GM12878 (cell line): ENCODE results near the gene GPR78. TPM values are rescaled to one million over a fixed set of nuclear protein-coding genes. Genes with fewer than 3 reads are reported as not detected.

Experiments used
- ATAC-seq: fragments of 200-7000 bp; cut with Tn5 transposase; 3 replicates; pipeline ENCODE4 v1.9.1; 2020; ENCODE audit warnings: mild to moderate bottlenecking, moderate library complexity
- BruUV-seq: library from RNA; stranded (reverse); fragments of 400-500 nt; replicated peaks from 2 replicates; lab custom pipeline; 2021; lab: Mats Ljungman, UMichigan
- CTCF ChIA-PET: fragments of 300-600 bp; sonication (Branson Sonifier 250); formaldehyde crosslinking; extraction: SDS; loops from one replicate; lab custom pipeline; 2021; ENCODE audit warnings: inconsistent platforms; lab: Yijun Ruan, JAX
- POLR2A ChIA-PET: fragments of 350-600 bp; formaldehyde crosslinking; extraction: SDS; loops from one replicate; lab custom pipeline; 2021; ENCODE audit warnings: inconsistent platforms; lab: Charles Lee
- RAD21 ChIA-PET: fragments of 300-600 bp; sonication (Branson Sonifier 250); formaldehyde crosslinking; loops from one replicate; lab custom pipeline; 2023; ENCODE audit warnings: antibody characterized with exemption; ENCODE audit not compliant: unreplicated experiment; lab: Charles Lee
- SMC1A ChIA-PET: fragments of 300-600 bp; sonication (Branson Sonifier 250); formaldehyde crosslinking; loops from one replicate; lab custom pipeline; 2023; ENCODE audit not compliant: unreplicated experiment, uncharacterized antibody; lab: Charles Lee
- DNase-seq: peaks from one replicate; pipeline ENCODE4 v3.0.0-alpha.2; 2011; ENCODE audit warnings: low read depth, low spot score
- FAIRE-seq: peaks from 3 replicates; lab custom pipeline; 2011; peaks lifted over from hg19 to GRCh38; lab: Jason Lieb, UNC
- H2AFZ ChIP-seq: 2 replicates; pipeline ENCODE4 v1.6.0; 2011; ENCODE audit warnings: low read depth, low read length, control low read depth; ENCODE audit not compliant: control insufficient read depth
- H3K27ac ChIP-seq: 2 replicates; pipeline ENCODE4 v1.5.1; 2011; ENCODE audit warnings: control low read depth; ENCODE audit not compliant: control insufficient read depth, insufficient read depth
- H3K27me3 ChIP-seq, 2 experiments: replicated peaks in 1 of 2; 2 replicates each; pipeline versions ENCODE4 v1.6.0 to v1.6.1; 2011; ENCODE audit warnings: low read length in 1 of 2; ENCODE audit not compliant: control insufficient read depth in 2 of 2, insufficient read depth in 2 of 2
- H3K36me3 ChIP-seq, 2 experiments: 2 replicates each; pipeline ENCODE4 v1.5.1; 2011; ENCODE audit warnings: low read length in 1 of 2; ENCODE audit not compliant: control insufficient read depth in 2 of 2, insufficient read depth in 2 of 2
- H3K4me1 ChIP-seq: 2 replicates; pipeline ENCODE4 v1.6.1; 2011; ENCODE audit warnings: mild to moderate bottlenecking, low read length, moderate library complexity, mixed read lengths; ENCODE audit not compliant: control insufficient read depth, insufficient read depth
- H3K4me2 ChIP-seq: 2 replicates; pipeline ENCODE4 v1.6.0; 2011; ENCODE audit warnings: control low read depth; ENCODE audit not compliant: control insufficient read depth, insufficient read depth
- H3K4me3 ChIP-seq: fragments of 200-600 bp; sonication (generic); 2 replicates; pipeline ENCODE4 v1.5.1; 2016
- H3K79me2 ChIP-seq: 2 replicates; pipeline ENCODE4 v1.6.0; 2011; ENCODE audit warnings: low read length; ENCODE audit not compliant: control insufficient read depth, insufficient read depth
- H3K9ac ChIP-seq: 2 replicates; pipeline ENCODE4 v1.8.0; 2011; ENCODE audit warnings: low read length, control low read depth, mixed read lengths; ENCODE audit not compliant: control insufficient read depth, insufficient read depth
- H3K9me3 ChIP-seq: replicated peaks from 3 replicates; pipeline ENCODE4 v1.5.1; 2011; ENCODE audit warnings: mild to moderate bottlenecking, low read length; ENCODE audit not compliant: control insufficient read depth, insufficient read depth
- H4K20me1 ChIP-seq: 2 replicates; pipeline ENCODE4 v1.6.0; 2011; ENCODE audit not compliant: control insufficient read depth, insufficient read depth
- EED ChIP-seq: sonication (generic); IDR thresholded peaks from 2 replicates; pipeline ENCODE4 v1.6.1; 2016; ENCODE audit warnings: antibody characterized with exemption, low read depth
- JUND ChIP-seq: IDR thresholded peaks from 2 replicates; pipeline ENCODE4 v1.6.1; 2012; ENCODE audit warnings: low read depth, mild to moderate bottlenecking, low read length, improper control_type of control experiment, moderate library complexity
- MEF2A ChIP-seq: IDR thresholded peaks from 2 replicates; pipeline ENCODE4 v1.6.1; 2011; ENCODE audit warnings: low read depth, mild to moderate bottlenecking, low read length, moderate library complexity; ENCODE audit not compliant: insufficient read depth
- MTA3 ChIP-seq: IDR thresholded peaks from 2 replicates; pipeline ENCODE4 v1.6.1; 2012; ENCODE audit warnings: low read length, inconsistent platforms, borderline replicate concordance
- MXI1 ChIP-seq: fragments of 150-350 bp; IDR thresholded peaks from 2 replicates; pipeline ENCODE4 v1.6.1; 2011; ENCODE audit warnings: low read depth, mild to moderate bottlenecking, inconsistent platforms, low read length, improper control_type of control experiment
- MYB ChIP-seq: fragments of 150-350 bp; IDR thresholded peaks from 2 replicates; pipeline ENCODE4 v1.6.1; 2014; ENCODE audit warnings: mild to moderate bottlenecking, low read depth, low read length, borderline replicate concordance
- TCF3 ChIP-seq: IDR thresholded peaks from 2 replicates; pipeline ENCODE4 v1.6.1; 2012; ENCODE audit warnings: low read depth, mild to moderate bottlenecking, low read length, borderline replicate concordance; ENCODE audit not compliant: insufficient read depth
- WGBS: methylation state at CpG from one replicate; pipeline ENCODE4 v1.1.6; 2016; ENCODE audit warnings: low lambda C conversion rate; ENCODE audit not compliant: insufficient replicate concordance, insufficient coverage; ENCODE audit errors: missing lambda C conversion rate; 5-methylcytosine and 5-hydroxymethylcytosine counted together
- in situ Hi-C: fragments of 300-500 bp; cut with MboI; formaldehyde crosslinking; loops from 9 replicates; pipeline ENCODE4 v1.14.3; 2018; ENCODE audit warnings: mixed read lengths
- intact Hi-C: fragments of 100-400 bp; cut with micrococcal nuclease; formaldehyde crosslinking; loops from one replicate; pipeline ENCODE4 v1.14.2; 2022; ENCODE audit not compliant: unreplicated experiment
- polyA plus RNA-seq, 11 experiments: library from polyadenylated mRNA; depleted of rRNA in 4 of 11; unstranded in 6 of 11; stranded (reverse) in 5 of 11; fragments of >200 nt; fragmentation: Nextera tagmentation in 4 of 11; fragmentation: Illumina TruSeq in 1 of 11; extraction: Ambion mirVana in 4 of 11; extraction: Trizol in 1 of 11; gene quantifications; 1 replicate in 1 of 11; 2 replicates in 10 of 11; pipeline versions ENCODE4 v1.2.1 to v1.2.3, GENCODE V29; 2011 to 2016; ENCODE audit warnings: inconsistent platforms in 2 of 11, missing spikeins in 2 of 11, low read depth in 1 of 11
- total RNA-seq, 4 experiments: library from RNA; depleted of rRNA in 3 of 4; stranded (reverse); fragments of >200 nt in 3 of 4; fragmentation: Illumina TruSeq in 1 of 4; extraction: Trizol in 1 of 4; gene quantifications; 2 replicates each; pipeline versions ENCODE4 v1.2.1 to v1.2.3, GENCODE V29; 2013 to 2021

GPR78 gene
- total and polyA plus RNA-seq, 10 of the 15 experiments (the other 5 are each of a cell fraction or from before 2014, with no cell fraction given), result 0.03 TPM; not detected in 9

DNA sequence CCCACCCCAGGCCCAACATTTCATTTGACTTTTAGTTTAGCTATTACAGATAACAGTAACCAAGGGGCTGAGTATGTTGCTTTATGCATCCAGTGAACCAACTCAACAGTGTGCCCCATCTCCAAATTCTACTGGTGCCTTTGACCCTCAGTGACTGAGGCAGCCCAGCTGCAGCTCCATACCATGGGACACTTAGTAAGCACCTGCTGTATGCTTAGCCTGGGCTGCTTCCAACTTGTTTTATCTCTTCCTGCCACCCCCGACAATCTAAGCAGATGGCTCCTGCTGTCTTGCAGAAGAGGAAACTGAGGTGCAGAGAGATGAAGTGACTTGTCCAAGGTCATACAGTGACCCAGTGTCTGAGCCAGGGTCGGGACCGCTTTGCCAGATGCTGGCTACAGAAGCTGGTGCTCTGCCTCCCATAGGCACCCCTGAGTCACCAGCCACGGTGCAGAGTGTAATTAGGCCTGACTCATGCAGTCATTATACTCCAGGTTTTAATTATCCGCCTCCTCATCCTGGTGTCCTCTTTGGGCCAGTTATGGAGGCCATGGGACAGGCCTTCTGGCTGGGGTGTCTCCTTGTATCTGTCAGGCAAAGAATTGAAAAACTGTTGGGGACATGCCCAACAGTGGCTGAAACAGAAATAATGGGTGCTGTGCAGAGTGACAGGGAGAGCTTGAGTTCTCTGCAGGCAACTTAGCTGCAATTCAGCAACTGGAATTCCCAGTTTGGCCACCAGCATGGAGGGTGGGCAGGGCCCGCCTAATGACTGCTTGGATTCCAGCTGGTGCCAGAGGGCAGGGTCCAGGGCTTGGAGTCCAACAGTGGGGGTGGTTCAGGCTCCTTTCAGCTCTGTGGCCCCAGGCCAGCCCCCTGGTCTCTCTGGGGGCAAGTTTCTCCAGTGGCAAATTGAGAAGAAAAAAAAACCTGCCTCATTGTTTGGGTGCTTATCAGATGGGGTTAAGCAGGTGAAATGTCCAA lies 8.2 kb upstream of the GPR78 start:
- in situ Hi-C loops, result no loop called here
- DNase-seq (no peak), FAIRE-seq (no peak), ATAC-seq (no peak)
- Histone ChIP-seq H3K4me2 (no peak overlapping the region), H3K27ac (no peak overlapping the region), H4K20me1 (no peaks in the 10 kb centered on the region), H3K9ac (no peak overlapping the region), H3K4me1 (no peaks in the 10 kb centered on the region), H3K27me3 (no peaks in the 10 kb centered on the region), H3K9me3 (no peaks in the 10 kb centered on the region), H3K79me2 (no peaks in the 10 kb centered on the region), H3K36me3 (no peaks in the 10 kb centered on the region)
- no TSS peak for BruUV-seq
- ChIA-PET RAD21 (no interaction called here), CTCF (interaction anchor here (1.6 kb wide), 1 partner anchor 103 kb away, joined by 3 read pairs; no protein-coding TSS in a partner anchor), POLR2A (no interaction called here), SMC1A (no interaction called here)
- 33% methylated on average over 6 of the region's 6 CpGs for WGBS
- TF ChIP-seq MEF2A (no peak), TCF3 (no peak), MTA3 (no peak), MYB (no peak), MXI1 (no peak), EED (no peak), JUND (no peak)
- TF ChIP-seq, all 136 proteins: peak for 0
- intact Hi-C loops, result no loop called here
- H3K4me3 ChIP-seq, result no peak overlapping the region
- H2AFZ ChIP-seq, result no peak overlapping the region
